Left forelimb (tissue), 1 donor: Measurements from ENCODE around the gene RAB11A.
"Not testable (repeated sequence)": the region's sequence is repeated elsewhere in the genome, so short reads cannot be mapped to it uniquely, and the experiment has no call there.

Experiments
- DNase-seq: peaks from one replicate; pipeline ENCODE4 v3.0.0-alpha.2; 2018; ENCODE audit warnings: low spot score

Gene RAB11A

GRCh38 chr15:65845826-65846519 is 23.3 kb upstream of the RAB11A start:
- DNase-seq, result no peak

DNA sequence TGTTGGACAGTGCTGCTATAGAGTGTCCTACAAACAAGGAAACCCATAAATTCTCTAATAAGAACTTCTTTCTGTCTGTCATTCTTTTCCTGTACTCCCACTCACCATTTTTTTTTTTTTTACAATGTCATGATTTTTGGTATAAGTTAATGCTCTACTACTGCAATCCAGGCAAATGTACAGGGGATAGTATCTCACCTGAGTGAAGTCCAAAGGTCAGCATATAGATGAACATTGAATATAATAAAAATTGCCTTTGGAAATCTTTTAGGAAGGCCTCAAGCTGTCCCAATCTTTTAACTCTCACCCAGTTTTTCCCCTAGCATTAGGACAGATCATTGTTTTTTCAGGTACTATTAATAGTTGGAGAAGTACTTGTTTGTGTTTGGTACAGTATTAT is 21.3 kb upstream of the RAB11A start:
- DNase-seq, result no peak

GRCh38 chr15:65851981-65852380 is 17.3 kb upstream of the RAB11A start:
- no peak for DNase-seq

- DNase-seq, result no peak
Measured at GRCh38 chr15:65856821-65857455, 12.4 kb upstream of the RAB11A start.

- no peak for DNase-seq
Measured at GRCh38 chr15:65857718-65858402, 11.4 kb upstream of the RAB11A start.

GRCh38 chr15:65862682-65863081 is 6.6 kb upstream of the RAB11A start:
- DNase-seq, result no peak

DNA sequence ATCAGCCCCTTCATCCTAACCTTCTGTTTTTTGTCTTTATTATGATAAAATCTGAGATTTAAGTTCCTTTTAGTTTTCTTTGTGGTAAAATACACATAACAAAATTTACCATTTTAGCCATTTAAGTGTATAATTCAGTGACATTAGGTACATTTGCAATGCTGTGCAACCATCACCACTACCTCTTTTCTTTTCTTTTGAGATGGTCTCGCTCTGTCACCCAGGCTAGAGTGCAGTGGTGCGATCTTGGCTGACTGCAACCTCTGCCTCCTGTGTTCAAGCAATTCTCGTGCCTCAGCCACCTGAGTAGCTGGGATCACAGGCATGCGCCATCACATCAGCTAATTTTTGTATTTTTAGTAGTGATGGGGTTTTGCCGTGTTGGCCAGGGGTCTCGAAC is 6.2 kb upstream of the RAB11A start:
- DNase-seq, result no peak

DNA sequence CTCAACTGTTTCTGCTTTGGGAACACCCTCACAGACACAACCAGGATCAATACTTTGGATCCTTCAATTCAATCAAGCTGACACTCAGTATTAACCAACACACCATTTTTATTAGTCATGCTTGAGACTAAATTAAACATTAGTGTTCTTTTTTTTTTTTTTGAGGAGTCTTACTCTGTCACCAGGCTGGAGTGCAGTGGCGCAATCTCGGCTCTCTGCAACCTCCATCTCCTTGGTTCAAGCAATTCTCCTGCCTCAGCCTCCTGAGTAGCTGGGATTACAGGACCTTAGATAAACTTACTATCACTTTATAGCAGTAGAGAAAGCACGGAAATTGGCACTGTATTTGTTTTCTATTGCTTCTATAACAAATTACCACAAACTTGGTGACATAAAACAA is 2.0 kb upstream of the RAB11A start:
- no peak for DNase-seq

GRCh38 chr15:65867933-65868332 is 1.4 kb upstream of the RAB11A start:
- not testable (repeated sequence) for DNase-seq

- no peak for DNase-seq
Measured at GRCh38 chr15:65868546-65869125, 655 bp upstream of the RAB11A start.

DNA sequence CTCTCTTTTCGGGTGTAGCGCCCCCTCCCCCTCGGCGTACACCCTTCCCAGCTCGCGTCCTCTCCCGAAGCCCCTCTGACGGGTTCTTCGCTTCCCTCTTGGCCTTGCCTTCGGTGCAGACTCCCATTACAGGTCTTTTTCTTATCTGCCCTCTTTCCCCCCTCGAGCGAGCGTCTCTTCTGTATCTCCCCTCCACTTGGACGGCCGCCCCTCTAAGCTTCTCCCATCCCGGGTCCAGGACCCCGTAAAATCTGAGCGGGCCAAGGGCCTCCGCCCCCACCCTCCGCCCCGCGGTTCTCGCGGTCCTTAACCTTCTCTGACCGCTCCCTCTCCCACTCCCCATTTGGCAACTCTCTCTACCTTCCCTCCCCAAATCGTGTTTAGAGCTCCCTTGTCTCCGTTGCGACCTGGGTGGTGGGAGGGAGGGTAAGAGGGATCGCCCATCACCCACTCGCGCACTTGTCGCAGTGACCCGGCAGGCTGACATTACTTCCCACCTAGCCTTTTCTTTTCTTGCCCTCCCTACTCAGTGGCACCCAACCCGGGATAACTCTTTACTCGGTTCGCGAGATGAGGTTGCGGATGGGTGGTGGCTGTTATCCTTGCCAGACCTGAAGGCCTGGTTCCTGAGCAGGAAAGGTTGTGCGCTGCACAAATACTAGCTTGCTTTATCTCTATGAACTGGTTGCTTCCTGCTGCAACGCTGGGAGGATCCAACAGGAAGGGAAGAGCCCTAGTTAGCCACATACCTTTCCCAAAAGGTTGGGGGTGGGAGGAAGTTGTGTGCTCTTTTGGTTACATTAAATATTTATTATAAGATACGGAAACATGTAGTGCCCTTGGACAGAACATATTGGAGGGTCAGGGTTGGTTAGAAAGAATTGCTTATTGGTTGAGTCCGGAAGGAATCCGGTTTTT is 922 bp downstream of the RAB11A start:
- DNase-seq, result peak; percentile 65

DNA sequence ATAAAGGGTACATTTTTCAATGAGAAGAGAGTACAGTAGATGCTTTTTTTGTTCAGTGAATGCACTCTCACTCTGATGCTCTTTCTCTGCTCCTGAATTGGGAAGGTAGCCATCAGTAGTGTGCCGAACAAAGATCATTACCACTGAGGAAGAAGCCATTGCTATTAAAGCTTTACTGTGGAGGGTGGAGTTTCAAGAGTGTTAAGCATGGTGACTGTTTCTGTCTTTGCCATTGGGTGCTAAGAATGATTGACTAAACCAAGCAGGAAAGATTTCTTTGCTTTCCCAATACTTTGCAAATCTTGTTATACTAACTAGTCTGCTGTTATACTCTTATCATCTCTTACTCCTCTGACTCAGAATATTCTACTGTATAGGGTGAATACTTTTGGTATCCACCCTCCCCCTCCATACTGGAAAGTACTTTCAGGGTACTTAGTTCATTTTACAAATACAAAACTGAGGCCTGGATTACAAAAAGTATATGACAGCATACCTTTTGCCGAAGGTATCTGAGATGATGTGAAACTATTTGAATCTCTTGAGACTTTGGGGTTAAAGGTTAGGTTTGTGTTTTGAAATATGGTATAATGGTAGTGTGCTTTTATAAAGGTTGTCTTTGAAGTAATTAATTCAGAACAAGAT is 1.7 kb downstream of the RAB11A start:
- no peak for DNase-seq

DNA sequence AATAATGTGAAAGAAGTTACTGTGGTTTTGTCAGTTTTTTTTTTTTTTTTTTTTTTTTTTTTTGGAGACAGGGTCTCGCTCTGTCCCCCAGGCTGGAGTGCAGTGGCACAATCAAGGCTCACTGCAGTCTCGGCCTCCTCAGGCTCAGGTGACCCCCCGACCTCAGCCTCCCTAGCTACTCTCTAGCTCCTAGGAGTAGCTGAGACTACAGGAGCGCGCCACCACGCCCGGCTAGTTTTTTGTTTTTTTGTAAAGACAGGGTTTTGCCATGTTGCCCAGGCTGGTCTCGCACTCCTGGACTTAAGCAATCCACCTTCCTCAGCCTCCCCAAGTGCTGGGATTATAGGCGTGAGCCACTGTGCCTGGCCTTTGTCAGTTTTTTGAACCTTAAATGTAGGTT is 2.6 kb downstream of the RAB11A start:
- not testable (repeated sequence) for DNase-seq

DNA sequence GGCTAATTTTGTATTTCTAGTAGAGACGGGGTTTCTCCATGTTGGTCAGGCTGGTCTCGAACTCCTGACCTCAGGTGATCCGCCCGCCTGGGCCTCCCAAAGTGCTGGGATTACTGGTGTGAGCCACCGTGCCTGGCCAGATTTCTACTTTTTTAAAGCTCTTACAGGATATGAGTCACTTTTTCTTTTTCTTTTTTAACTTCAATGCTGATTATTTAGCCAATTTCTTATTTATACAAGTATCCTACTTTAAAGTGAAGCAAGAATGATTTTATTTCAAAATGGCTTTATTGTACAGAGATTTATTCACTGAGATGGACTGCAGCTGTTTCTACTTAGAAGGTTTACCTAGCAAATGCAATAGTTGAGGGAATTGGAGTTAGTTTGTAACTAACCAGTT is 3.3 kb downstream of the RAB11A start:
- not testable (repeated sequence) for DNase-seq

GRCh38 chr15:65873256-65873655 is 4.0 kb downstream of the RAB11A start:
- no peak for DNase-seq

DNA sequence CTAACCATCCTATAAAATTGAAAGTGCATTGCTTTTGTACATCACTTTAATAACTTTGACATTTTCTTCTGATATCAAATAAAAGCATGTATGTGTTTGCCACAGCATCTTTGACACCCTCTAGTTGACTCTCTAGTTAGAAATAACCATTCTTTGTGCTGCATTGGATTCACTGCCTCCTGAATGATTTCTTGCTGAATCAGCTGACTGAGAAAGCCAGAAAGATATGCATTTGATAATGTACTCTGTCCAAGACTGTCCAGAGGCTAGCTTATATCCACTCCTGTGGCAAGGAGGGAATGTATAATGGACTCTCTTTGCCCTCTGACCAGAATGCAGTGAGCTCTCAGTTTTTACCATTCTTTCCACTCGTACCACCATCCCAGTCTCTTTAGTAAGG is 6.2 kb downstream of the RAB11A start:
- no peak for DNase-seq

DNA sequence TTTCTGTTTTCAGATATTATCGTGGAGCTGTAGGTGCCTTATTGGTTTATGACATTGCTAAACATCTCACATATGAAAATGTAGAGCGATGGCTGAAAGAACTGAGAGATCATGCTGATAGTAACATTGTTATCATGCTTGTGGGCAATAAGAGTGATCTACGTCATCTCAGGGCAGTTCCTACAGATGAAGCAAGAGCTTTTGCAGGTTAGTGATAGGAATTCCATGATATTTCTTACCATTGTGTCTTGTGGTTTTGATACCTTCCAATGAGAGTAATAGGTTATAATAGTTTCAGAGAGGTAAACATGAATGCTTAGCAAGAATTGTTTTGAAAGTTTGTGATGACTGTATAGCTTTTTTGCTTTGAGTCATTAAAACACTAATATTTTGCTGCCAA is 8.5 kb downstream of the RAB11A start:
- DNase-seq, result no peak

- DNase-seq, result no peak
Measured at GRCh38 chr15:65881766-65882434, 12.6 kb downstream of the RAB11A start.

- DNase-seq, result no peak
Measured at GRCh38 chr15:65883571-65883970, 14.3 kb downstream of the RAB11A start.

GRCh38 chr15:65884511-65884910 is 15.2 kb downstream of the RAB11A start:
- DNase-seq, result no peak
